Endothelial cell of umbilical vein (primary cell): ENCODE measurements around the gene ETFDH.

Experiments
- EZH2 ChIP-seq: IDR thresholded peaks from 2 replicates; pipeline ENCODE4 v1.6.1; 2012; ENCODE audit warnings: borderline replicate concordance, low read depth, mild to moderate bottlenecking, moderate library complexity, low read length, inconsistent platforms; ENCODE audit not compliant: severe bottlenecking
- TF ChIP-seq, protein P1 (sequence below), 2 donors: IDR thresholded peaks; 1 replicate in 1 of 2; 2 replicates in 1 of 2; pipeline ENCODE4 v1.5.1; 2011; ENCODE audit warnings: low read length in 2 of 2, mild to moderate bottlenecking in 2 of 2, moderate library complexity in 2 of 2, control low read depth in 1 of 2, inconsistent platforms in 1 of 2, low read depth in 1 of 2; ENCODE audit not compliant: insufficient read depth in 1 of 2; ENCODE audit errors: extremely low read depth in 1 of 2

DNA sequence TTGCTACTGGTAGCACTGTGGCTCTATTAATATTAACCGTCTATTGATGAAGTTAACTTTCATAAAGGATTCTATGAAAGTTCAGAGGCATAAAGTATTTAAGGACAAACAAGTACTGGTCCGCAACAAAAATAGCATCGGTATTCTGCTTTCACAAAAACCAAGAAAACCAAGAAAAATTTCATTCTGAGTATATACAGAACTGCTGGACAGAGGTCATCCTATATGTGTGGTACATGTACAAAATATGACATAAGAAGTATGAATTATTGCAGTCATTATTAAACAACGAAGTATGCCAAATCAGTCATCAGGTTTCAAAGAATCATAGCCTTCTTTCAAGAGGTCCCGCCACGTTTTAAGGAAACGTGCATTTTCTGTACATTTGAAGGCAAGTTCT lies 2.8 kb upstream of the ETFDH start:
- TF ChIP-seq, protein P1, sequence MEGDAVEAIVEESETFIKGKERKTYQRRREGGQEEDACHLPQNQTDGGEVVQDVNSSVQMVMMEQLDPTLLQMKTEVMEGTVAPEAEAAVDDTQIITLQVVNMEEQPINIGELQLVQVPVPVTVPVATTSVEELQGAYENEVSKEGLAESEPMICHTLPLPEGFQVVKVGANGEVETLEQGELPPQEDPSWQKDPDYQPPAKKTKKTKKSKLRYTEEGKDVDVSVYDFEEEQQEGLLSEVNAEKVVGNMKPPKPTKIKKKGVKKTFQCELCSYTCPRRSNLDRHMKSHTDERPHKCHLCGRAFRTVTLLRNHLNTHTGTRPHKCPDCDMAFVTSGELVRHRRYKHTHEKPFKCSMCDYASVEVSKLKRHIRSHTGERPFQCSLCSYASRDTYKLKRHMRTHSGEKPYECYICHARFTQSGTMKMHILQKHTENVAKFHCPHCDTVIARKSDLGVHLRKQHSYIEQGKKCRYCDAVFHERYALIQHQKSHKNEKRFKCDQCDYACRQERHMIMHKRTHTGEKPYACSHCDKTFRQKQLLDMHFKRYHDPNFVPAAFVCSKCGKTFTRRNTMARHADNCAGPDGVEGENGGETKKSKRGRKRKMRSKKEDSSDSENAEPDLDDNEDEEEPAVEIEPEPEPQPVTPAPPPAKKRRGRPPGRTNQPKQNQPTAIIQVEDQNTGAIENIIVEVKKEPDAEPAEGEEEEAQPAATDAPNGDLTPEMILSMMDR (IDR thresholded peaks at IDR 0.05; ENCODE audit: extremely low read depth in 1 of 2, insufficient read depth in 1 of 2, low read depth in 1 of 2, low read length in 2 of 2) = no peak
- TF ChIP-seq EZH2 = no peak
